ENCODE results near the gene RASA3.

GRCh38 chr13:113995051-113995601 lies 137.3 kb downstream of the RASA3 start:
- TF ChIP-seq CTCF (IDR thresholded peaks at IDR 0.05), result no peak
- no peak for TF ChIP-seq POLR2AphosphoS5 (IDR thresholded peaks at IDR 0.05)
